HCEC 1CT (cell line): Measurements from ENCODE around the gene LY6G6C.

ENCODE experiments used
- DNase-seq: peaks from one replicate; pipeline ENCODE4 v3.0.0-alpha.2; 2017

The LY6G6C gene

DNA sequence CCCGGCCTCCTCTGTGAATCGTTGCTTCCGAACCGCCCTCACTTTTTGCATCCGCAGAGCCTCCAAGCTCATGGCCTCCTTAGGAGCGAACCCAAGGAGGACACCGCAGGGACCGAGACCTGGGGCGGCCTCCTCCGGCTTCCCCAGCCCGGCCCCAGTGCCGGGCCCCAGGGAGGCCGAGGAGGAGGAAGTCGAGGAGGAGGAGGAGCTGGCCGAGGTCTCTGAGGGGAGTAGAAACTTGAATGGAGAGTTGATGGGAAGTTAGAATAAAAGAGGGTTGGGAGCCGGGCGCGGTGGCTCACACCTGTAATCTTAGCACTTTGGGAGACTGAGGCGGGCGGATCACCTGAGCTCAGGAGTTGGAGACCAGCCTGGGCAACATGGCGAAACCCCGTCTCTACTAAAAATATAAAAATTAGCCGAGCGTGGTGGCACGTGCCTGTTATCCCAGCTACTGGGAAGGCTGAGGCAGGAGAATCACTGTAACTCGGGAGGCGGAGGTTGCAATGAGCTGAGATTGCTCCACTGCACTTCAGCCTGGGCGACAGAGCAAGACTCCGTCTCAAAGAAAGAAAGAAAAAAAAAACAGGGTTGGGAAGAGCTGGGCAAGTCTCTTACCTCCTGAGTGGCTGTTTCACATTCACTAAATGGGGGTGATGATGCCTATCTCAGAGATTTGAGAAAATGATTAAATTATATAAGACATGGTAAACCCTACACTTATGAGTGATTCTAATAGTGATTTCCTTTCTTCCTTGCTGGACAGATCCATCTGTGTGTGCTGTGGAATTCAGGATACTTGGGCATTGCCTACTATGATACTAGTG lies 19.1 kb upstream of the LY6G6C start:
- no peak for DNase-seq

DNA sequence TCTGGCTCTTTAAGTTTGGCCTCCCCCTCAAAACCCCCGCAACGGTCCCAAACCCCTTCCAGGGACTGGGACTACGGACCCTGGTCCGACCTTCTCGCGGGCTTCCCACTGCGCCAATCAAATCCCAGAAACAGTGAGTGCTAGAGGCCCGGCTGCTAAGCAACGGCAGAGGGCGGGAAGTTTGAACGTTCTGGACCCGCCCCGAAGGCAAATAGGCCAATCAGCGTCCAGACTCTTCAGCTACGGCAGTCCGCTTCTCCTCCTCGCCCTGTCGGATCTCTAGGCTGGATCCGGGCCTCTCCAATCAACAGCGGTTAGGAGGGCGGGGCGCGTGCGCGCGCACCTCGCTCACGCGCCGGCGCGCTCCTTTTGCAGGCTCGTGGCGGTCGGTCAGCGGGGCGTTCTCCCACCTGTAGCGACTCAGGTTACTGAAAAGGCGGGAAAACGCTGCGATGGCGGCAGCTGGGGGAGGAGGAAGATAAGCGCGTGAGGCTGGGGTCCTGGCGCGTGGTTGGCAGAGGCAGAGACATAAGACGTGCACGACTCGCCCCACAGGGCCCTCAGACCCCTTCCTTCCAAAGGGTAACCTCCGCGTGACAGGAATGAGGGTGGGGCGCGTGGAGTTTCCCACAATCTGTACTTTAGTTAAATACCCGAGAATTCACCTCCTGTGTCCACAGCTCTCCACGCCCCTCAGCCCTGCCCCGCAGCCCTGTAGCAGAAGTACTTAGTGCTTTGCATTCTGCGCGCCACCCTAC lies 18.3 kb upstream of the LY6G6C start, which contains the start of gene MSH5:
Gene MSH5 (plus strand): TSS at position 367 of the 758 bp plus-strand sequence. CDS start 462 bp downstream, outside the sequence.
- DNase-seq: peak; percentile 99

DNA sequence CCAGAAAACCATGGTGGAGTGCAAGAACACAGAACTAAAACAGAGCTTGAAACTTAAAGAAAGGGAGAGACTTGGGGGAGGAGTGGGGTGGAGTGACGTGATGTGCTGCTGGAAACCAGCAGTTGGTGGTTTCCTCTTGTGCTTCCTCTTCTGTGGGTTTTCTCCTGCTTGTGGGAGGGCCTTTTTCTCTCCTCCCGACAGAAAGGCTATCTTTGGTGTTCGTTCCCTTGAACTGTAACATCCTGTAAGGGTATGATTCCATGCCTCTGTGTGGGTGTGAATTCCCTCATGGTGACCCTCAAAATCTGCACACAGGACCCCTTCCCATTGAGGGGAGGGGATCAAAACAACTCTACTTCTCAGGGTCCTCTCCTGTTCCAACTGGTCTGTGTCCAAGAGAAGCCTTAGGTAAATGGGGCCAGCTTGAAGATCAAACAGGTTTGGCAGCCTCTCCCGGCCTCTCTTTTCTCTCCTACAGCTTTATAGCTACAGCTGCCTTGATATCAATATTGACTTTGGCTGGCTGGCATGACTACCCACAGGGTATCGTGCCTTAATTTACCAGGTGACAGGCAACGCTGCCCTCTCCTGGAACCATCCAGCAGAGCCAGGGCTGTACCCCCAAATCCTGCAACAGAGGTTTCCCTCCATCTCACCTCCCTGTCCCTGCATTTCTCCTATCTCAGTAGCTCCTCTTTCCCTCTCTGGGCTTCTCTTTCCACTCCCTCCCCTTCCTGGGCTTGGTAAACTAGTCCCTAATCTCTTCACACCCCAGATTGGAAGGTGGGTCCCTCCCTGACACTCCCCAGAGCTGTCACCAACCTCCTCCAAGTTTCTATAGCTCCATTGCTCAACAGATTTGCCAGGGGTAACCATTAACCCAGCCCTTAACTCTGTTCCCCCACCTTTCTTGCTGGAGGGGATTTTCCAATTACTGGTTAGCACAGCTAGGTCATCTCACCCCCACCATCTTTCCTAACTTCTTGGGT lies 16.7 kb upstream of the LY6G6C start:
- DNase-seq: peak; percentile 85

DNA sequence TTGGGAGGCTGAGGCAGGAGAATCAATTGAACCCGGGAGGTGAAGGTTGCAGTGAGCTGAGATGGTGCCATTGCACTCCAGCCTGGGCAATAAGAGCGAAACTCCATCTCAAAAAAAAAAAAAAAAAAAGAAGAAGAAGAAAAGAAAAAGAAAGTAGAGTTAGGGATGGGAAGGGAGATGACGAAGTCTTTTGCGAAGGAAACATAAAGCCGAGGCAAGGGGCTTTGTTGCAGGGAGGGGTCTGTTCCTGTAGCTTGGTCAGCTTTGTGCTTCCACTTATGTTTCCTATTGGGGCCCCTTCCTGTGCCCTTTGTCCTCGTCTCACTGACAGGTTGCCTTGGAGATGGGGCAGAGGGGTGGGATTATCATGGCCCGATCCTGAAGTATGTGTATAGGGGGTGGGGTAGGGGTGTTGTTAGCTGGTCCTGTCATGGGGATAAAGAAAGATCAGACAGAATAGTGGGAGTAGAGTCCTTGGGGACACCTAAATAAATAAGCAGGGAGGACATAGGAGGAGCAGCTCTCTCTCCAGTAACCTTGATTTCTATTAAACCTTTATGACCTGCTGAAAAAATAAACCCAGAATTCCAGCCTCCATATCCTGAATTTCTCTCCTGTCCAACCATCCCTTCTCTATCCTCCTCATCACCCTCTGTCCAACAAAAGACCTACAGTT lies 15.9 kb upstream of the LY6G6C start:
- DNase-seq: no peak

DNA sequence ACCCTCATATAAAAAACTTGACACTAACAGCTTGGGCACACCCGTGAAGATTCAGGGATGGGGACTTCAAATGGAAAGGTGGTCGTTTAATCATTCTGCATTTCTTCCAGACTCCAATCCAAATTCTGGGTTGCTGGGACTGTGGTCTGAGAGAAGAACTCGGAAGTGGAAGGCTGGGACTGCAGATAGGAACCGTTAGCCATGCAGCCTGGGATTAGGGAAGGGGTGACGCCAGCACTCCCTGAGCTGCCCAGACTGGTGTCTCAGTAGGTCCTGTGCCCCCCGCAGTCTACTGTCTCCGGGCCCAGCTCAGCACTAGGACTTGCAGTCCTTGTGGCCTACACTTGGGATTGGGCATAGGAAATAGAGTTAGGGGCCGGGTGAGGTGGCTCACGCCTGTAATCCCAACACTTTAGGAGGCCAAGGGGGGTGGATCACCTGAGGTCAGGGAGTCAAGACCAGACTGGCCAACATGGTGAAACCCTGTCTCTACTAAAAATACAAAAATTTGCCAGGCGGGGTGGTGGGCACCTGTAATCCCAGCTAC lies 15.3 kb upstream of the LY6G6C start:
- no peak for DNase-seq

DNA sequence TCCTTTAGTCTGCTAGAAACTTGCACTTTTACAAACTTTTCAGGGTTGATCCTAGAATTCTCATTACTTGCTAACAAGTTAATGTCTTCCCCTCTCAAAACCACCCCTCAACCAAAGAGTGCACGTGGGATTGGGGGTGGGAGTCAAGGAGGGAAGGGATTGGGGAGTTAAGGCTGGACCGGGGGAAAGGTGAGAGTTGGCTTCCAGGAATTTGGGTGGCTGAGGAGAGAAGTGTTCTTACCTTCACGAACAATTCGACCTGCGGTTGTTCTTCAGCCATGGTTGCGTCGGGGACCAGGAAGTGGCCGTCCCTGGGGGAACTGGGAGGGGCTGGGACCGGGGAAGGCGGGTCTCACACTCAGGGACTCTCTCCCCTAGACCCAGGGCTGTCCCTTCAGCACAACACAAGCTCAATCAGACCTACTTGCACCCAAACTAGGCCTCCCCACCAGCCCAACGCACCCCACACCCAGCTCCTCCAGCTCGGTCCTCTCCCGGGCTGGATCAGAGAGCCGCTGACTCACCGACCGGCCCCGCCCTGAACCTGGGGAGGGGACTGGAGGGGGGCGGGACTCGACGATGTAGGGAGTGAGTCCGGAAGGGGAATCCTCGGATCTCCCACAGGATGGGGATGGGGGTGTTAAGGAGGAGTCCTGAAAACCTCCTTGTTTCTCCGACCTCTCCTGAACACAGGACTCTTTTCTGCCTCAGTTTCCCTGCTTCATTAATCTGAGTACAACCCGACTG lies 14.6 kb upstream of the LY6G6C start, which contains the start of gene CLIC1:
Gene CLIC1 (minus strand): TSS at position 510 of the 747 bp plus-strand sequence. CDS start 230 bp downstream, at position 280.
- DNase-seq: peak; percentile 83

DNA sequence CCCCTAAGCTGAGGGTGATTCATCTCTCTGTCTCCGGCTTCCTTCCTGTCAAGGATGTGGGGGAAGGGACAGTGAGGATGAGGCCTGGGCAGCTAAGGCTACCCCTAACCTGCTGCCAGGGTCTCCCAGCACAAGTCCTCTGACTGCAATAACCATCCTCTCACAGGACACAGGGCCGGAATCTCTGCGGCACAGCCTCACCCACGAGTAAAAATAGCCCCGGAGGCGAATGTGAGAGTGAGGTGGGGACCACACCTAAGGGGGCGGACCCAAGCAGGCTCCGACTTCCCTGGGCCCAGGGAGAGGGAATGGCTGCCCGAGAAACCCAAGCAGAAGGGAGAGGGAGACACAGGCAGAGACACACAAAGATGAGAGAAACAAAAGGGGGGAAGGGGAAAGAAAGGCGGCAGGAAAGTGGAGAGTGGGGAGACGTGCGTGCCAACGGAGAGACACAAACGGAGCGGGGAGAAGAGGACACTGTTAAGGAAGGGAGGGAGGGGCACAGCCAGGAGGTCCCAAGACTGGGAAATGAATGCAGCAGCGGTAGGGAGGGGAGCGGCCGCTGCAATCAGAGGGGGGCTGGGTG lies 13.4 kb upstream of the LY6G6C start:
- DNase-seq: peak; percentile 75

DNA sequence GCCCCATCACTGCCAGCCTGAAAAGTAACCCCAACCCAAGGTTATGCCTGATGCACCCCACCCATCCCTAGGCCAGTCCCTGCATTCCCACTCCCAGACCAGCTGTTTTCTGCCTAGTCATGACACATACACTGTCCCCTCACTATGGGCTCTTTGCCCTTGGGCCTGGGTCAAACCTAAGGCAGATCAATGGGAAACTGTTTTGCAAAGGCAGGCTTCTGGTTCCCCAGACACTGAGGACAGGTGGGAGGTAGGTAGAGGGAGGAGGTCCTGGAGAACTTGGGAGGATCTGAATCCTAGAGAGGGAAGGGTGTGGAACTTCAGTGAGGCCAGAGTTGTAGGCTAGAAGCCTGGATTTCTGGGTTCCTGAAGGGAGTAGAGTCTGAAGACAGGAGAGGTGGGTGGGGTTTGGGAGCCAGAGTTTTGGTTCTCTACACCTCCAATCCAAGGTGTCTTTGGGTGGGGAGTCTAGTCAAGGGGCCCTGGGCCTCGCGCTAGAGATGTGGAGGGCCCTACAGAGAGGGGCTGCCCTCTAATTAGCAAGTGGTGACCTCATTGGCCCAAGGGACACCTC lies 12.8 kb upstream of the LY6G6C start:
- no peak for DNase-seq

DNA sequence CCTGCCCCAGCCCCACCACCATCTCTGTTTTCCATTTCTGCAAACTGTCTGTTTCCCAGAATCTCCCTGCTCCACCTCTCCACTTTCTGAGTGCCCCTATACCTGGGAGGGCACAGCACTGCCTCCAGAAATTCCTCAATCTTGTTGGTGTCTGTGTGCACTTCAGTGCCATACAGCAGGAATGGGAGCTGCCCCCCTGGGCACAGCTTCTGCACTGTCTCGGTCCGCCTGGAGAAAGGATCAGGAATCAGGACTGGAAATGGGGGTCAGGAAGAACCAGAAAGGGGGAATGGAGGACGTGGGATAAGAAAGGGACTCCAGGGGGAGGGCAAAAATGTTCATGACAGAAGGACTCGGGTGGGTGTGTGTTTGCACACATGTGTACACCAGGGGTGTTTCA lies 12.2 kb upstream of the LY6G6C start:
- no peak for DNase-seq

DNA sequence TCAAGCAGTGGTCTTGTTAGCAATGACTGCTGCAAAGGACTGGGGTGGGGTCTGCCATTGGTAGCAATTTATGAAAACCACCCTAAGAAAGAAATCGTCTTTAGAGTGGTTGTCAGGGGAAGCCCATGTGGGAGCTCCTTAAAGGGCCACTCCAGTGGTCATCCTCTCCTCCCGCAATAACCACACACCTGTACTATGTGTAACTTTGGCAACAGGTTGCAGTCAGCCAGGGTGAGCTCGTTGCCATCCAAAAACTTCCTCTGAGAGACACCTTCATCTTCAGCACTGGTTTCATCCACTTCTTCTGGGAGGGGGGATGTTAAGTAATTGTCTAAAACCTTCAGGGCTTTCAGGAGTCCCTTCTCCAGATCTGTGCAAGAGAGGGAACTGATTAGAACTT lies 10.5 kb upstream of the LY6G6C start:
- DNase-seq: no peak

DNA sequence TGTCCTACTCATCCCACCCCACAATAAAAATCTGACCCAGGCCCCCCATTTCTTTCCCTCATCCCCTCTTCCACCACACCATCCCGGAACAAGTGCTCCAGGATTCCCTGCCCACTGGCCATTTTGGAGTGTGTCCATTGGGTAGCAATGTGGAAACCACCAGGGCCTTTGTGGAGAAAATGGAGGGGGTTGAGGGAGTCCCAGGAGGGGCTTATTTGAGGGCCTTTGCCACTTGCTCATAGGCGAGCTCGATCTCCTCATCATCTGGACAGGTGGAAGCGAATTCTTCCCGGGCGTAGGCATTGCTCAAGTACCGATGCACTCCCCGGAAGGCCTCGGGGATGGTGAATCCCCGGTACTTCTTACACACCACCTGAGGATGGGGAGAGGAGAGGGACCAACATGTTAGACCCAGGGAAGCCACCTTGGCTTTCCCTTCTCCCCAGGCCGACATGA lies 9.1 kb upstream of the LY6G6C start:
- no peak for DNase-seq

DNA sequence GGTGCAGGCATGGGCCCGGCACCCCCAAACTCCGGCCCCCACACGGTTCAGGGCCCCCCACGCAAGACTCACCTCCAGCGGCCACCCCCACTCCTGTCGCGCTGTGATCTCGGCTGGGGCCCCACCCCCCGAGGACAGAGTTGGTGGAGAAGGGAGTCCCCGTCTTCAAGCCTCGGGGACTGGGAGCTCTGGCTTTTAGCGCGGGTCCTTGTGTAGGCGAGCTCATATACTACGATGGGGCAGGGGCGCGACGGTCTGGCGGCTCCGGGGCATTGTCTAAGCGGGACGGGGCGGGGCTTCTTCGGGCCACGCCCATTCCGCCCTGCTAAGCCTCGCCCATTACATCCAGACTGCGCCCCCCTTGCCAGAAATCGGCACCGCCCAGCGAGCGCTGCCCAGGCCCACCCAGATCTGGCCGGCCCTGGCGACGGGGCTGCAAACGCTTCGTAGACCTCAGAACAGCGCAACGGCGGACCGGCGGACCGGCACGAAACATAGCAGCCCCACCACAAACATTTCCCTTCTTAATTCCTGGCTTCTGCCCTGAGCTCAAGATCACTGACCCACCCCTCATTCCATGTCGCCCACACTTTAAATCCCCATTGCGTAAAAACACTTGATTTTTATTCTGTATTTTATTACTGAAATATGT lies 8.6 kb upstream of the LY6G6C start:
- peak; percentile 83 for DNase-seq

DNA sequence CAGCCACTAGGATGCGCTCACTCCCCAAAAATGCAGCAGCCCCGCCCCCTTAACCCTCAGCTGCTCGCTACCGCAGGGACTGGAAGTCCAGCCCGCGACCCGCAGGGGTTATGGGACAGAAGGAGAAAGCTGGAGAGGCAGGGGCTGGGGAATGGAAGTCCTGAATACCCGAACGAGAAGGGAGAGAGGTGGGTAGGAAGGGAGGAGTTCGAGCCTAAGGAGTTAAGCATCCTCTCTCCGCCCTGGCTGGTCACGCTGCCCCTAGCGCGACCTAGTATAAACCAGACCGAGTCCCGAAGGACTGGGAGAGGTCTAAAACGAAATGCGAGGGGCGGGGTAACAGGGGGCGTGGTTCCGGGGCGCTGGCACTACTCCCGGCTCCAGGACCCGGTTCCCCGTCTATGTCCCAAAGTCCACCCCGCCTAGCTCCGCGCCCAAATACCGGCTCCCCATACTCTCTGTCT lies 8.0 kb upstream of the LY6G6C start:
- DNase-seq: peak; percentile 87

DNA sequence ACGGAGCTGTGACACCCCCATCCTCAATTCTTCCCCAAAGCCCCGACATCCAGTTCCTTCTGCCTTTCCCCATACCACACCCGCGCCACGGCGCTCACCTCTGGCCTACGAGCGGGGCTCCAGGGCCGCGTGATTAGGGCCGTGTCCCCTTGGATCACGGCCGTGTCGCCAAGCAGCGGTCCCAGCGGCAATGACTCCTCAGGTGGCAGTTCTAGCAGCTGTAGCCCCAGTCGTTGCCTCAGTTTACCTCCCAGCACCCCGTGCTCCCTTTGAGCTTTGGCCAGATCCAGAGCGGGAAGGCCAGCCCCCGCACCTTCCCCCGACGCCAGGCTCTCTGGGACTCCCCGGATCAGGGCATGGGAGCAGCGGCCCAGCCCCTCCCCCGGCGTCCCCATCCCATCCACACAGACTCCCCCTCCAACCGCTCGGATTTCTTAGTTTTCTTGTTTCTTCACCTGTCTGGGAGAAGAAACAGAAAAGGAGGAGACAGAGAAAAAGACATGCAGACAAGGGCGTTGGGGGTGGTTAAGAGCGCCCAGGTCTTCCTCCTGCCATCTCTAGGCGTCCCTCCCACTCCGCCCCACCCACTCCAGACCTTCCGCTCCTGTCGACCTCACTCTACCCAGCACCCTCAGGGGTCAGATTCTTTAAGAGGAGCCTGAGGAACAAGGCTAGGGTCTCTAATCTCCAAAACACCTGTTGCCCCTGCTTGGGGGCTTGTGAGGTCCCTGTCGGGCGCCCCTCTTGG lies 7.4 kb upstream of the LY6G6C start, which contains the start of gene DDAH2:
Gene DDAH2 (minus strand): TSS at position 533 of the 748 bp plus-strand sequence. CDS start 138 bp downstream, at position 395.
- DNase-seq: no peak

DNA sequence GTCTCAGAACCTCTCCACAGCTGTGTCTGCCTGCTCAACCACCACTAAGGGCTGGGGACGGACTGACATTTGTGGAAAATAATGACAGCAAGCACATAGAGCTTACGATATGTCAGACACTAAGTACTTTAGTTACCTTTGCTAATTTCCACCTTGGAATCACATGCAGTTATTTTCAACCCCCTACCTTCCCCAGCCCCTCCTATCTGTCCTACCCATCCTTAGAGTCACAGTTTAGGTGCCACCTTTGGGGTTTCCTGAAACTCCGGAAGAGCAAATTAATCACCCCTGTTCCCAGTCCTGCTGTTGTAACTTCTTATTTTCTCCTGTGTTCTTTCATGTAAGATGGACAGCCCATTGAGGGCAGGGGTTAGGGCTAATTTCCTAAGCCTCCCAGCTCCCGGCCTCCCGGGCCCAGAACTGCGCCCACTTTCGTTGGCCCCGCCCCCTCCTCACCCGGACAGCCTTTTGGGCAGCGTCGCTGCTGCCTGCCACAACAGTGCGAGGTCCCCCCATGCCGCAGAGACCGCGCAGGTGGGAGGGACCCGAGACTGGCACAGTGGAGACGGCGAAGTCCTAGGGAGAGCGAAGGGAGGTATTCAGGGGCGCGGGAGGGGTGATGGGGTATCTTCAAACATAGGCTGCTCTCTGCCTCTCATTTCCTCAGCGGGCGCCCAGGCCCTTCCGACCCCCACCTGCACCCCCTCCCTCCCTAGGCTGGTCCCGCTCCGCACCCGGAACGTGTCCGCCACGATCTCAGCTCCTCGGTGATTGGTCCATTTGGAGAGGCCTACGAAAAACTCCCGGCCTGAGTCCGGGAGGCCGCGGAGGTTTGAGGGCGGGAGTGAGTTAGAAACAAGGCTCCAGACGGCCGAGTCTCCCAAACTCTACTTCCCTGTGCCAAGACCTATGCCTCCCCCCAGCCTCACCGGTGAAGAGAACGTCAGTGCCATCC lies 6.4 kb upstream of the LY6G6C start:
- DNase-seq: no peak

DNA sequence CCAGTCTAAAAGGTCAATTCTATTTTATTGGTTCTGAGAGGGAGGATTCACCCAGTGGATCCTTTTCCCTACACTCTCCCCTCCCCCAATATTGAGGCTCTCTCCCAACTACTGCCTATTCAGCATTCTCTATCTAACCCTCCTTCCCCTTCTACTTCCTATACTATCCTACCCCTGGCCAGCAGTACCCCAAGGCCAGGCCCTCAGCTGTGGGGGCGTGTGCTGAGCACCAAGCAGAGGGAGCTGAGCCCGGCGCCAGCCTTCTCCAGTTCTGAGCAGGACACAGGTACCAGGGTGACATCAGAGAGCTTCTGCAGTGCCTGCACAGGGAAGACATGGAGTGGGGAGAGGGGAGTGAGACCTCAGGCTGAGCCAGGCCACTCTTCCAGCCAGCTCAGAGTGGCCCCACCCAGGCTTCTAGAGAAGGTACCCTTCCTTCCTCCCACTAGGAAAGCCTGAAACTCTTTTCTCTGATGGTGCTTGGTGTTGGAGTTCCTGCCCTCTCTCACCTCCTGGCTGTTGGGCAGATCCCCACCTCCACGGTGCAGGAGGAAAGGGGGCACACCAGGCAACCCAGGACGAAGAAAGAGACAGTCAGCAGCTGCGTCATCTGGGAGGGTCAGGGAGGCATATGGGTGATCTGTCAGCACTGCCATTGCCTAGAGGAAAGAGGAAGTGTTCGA lies 5.6 kb upstream of the LY6G6C start:
- DNase-seq: no peak
